ENCODE results near the gene TOP3A. TPM values are rescaled to one million over a fixed set of nuclear protein-coding genes. Genes with fewer than 3 reads are reported as not detected.

The TOP3A gene
- total RNA-seq, 1 donor from 2014 or later, result 38.6 TPM

DNA sequence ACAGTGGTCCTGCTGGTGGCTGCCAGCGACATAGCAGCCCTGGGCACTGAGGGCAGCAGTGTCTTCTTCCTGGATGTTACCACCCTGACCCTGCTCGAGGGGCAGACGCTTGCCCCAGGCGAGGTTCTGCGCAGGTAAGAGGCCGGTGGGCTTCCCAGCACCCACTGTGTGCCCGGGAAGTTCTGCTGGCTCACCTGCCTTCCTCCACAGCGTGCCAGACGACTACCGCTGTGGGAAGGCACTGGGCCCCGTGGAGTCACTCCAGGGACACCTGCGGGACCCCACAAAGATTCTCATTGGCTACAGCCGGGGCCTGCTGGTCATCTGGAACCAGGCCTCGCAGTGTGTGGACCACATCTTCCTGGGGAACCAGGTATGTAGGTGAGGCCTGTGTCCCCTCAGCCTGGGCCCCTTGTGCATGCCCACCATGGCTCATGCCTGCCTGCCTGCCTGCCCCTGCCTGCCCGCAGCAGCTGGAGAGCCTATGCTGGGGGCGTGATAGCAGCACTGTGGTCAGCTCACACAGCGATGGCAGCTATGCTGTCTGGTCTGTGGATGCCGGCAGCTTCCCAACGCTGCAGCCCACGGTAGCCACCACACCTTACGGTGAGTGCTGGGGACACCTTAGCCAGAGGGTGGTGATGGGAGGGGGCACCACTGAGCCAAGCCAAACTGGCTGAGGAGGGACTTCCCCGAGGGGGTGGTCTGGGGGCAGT, 80.8 kb downstream of the TOP3A start:
- no peak for DNase-seq (ENCODE audit: extremely low read depth, low read depth, low spot score)

GRCh38 chr17:18231164-18231563, 83.6 kb downstream of the TOP3A start:
- DNase-seq (ENCODE audit: extremely low read depth, low read depth, low spot score), result no peak

DNA sequence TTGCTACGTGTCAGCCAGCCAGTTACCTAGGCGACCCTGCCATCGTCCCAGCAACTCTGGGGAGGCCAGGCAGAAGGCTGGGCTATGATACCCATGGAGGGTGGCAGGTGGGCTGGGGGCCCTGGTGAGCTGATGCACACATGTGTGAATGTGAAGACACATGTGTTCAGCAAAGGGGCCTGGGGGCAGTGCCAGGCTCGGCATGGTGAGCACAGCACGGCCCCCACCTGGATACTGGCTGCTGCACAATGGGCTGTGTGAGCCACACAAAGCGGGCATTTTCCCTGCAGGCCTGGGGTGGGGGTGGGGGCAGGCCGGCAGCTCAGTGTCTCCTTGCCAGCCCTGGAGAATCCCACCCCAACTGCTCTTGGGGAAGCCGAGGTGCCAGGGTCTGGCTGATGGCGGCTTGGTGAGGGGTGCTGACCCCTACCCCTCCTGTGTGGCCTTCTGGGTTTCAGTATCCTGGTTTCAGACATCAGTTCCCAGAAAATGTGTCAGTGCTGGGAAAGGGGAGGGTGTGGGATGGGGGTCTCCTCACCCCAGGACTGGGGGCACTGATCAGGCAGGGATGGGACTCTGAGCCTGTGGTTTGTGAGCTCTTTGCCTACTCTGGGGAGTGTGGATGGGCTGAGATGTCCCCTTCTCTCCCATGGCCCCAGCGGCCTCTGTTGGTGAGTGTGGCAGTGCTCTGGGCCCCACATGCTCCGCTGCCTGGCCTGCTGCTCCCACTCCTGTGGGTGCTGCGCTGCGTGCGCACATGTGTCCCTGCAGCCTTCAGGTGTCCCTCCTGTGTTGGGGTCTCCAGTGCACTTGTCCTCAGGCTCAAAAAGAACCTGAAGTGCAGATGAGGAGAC, 84.3 kb downstream of the TOP3A start:
- no peak for DNase-seq (ENCODE audit: extremely low read depth, low read depth, low spot score)

DNA sequence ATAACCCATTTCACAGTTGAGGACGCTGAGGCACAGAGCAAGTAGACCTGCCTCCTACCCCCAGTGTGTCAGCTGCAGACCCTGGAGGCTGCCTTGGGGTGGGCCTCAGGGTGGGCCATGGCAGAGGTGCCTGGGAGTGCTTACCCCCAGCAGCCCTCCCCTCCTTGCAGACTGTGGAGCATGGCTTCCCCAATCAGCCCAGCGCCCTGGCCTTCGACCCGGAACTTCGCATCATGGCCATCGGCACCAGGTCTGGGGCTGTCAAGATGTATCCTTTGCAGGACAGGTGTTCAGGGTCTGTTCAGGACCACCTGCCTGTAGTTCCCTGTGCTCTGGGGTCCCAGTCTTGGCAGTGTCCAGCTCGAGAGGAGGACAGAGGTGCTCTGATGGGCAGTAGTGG, 85.0 kb downstream of the TOP3A start:
- no peak for DNase-seq (ENCODE audit: extremely low read depth, low read depth, low spot score)

GRCh38 chr17:18229254-18229653, 85.5 kb downstream of the TOP3A start:
- no peak for DNase-seq (ENCODE audit: extremely low read depth, low read depth, low spot score)

DNA sequence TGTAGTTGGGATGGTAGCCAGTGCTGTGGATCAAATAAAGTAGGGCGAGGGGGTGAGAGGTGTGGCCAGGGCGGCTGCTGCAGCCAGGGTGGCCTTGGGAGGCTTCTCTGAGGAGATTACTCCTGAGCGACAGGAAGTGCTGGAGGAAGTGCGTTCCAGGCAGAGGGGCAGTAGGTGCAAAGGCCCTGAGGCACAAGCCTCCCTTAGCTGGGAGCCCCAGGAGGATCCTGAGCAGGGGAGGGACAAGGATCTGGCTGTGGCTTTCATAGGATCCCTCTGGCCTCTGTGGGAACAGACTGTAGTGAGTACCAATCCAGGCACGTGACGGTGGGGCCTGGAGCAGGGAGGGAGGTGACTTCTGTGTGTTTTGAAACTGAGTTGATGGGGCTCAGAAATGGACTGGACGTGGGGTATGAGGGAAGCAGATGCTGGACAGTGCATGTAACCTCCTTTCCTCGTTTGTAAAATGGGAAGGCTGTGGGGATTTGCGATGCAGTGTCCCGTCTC, 86.6 kb downstream of the TOP3A start:
- DNase-seq (ENCODE audit: extremely low read depth, low read depth, low spot score), result no peak

DNA sequence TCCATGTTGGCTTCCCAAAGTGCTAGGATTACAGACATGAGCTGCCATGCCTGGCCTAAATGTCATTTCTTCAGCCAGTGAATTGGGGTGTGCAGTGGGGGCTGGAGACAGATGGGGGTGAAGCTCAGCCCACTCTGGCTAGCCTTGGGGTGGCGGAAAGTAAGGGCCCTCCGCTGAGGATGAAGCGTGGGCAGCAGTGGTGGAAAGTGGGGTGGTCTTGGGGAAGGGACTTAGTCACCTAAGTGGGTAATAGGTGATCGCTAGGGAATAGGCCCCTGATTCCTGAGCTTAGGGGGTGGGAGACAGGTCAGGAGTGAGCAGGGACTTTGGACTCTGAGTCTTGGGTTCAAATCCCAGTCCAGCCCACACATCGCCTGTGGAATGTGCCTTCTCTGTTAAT, 87.2 kb downstream of the TOP3A start:
- DNase-seq (ENCODE audit: extremely low read depth, low read depth, low spot score), result no peak

DNA sequence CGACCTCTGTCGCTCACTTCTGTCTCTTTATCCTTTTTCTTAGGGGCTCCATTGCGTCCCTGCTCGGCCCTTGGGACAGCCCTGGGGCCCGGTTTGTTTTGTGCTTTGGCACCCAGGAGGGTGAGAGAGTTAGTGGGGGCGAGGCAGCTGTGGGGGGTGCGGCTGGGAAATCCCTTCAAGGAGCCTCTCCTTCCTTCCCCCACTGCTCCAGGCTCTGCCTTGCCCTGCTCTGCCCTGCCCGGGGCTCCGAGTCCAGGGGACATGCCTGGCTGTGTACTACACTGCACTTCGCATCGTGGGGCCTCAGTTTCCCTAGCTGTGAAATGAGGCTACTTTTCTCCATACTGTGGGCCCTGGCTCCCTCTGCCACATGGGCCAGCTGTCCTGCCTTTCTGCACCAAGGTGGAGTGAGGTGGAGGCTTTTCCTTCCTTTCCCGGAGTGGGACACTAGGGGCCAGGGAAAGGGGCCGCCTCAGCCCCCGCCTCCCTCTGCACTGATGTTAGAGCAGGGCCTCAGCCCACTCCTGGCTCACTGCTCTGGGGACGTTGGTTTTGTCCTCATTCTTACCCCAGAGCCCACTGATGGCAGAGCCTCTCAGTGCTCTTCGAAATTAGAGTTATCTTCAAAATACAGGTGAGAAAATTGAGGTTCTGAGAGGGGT, 88.4 kb downstream of the TOP3A start:
- no peak for DNase-seq (ENCODE audit: extremely low read depth, low read depth, low spot score)

DNA sequence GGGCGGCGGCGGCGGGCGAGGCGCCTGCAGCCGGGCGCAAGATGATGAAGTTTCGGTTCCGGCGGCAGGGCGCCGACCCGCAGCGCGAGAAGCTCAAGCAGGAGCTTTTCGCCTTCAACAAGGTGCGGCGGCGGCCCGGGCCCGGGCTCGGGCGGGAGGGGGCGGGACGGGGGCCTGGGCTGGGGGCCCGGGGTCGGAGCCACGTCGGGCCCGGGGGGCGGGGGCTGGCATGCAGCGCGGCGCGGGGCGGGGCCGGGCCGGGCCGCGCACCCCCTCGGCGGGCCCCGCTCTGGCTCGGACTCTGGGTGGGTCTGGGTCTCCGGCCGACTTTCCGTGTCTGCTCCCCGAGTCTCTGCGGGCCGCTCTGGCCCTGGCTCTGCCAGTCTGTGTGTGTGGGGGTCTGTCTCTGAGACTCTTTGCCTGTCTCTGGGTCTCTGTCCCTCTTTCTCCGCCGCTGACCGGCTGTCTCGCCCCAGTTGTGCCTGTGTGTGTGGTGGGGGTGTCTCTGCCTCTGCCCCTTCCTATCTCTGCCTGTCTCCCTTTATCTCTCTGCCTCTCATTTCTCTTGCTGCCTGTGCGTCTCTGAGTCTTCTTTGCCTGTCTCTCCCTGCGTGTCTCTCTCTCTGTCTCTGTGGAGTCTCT, 89.0 kb downstream of the TOP3A start:
- no peak for DNase-seq (ENCODE audit: extremely low read depth, low read depth, low spot score)

DNA sequence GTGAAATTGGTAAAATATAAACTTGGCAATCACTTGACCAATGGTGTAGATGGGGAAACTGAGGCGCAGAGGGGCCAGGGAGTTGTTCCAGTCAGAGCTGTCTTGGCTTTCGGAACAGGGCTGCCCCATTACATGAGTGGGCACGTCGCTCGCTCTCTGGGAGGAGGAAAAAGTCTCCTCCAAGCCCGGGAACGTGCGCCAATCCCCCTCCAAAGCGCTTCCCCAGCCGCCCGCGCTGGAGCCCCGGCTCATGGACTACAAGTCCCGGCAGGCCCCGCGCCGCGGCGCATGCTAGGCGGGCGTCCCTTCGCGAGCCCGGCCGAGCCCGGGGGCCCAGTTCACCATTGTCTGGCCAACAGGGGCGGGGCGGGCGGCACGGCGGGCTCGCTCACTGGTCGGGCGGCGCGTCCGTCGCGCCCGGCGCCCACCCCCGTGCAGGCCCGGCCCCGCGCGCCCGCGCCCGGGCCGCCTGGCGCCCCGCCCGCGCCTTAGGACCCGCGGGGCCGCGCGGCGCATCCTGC, 89.6 kb downstream of the TOP3A start, which contains the start of gene LLGL1:
Gene LLGL1, plus strand, starts transcription at position 515 of the 521 bp plus-strand sequence. CDS start 48 bp downstream, outside the sequence.
- DNase-seq (ENCODE audit: extremely low read depth, low read depth, low spot score), result no peak

- DNase-seq (ENCODE audit: extremely low read depth, low read depth, low spot score), result no peak
Observed at GRCh38 chr17:18224387-18225120, 90.2 kb downstream of the TOP3A start.

DNA sequence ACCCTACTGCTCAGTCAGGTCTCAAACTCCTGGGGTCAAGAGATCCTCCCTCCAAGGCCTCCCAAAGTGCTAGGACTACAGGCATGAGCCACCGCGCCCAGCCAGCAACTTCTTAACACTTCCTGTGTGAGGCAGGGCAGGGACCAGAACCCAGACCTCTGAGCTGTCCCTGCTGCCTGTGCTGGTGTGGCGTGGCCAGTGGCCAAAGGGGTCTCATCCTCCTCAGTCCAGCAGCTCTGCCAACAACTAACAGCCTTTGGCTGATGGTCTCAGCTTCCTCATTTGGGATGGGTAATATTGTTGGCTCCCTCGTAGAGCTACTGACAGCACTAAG, 90.8 kb downstream of the TOP3A start:
- no peak for DNase-seq (ENCODE audit: extremely low read depth, low read depth, low spot score)

Other genes starting within 250 kb of the TOP3A start
- gene DRG2, start 227.0 kb downstream of the TOP3A start, total RNA-seq, result 50.1 and 57.6 TPM in 2 replicates
- 0.18 and 0.92 TPM in 2 replicates for gene MYO15A, start 206.2 kb downstream of the TOP3A start, total RNA-seq
- gene ALKBH5, start 131.2 kb downstream of the TOP3A start, total RNA-seq, result 90.4 and 92.3 TPM in 2 replicates
- gene LLGL1, start 89.4 kb downstream of the TOP3A start, total RNA-seq, result 45.7 and 47.3 TPM in 2 replicates
- 358 and 394 TPM in 2 replicates for gene FLII, start 56.3 kb downstream of the TOP3A start, total RNA-seq
- gene MIEF2, start 54.3 kb downstream of the TOP3A start, total RNA-seq, result 9.1 and 11.7 TPM in 2 replicates
- gene SMCR8, start 299 bp upstream of the TOP3A start, total RNA-seq, result 18.2 and 21.9 TPM in 2 replicates
- 6.9 and 8.6 TPM in 2 replicates for gene SHMT1, start 48.6 kb upstream of the TOP3A start, total RNA-seq
- gene EVPLL, start 62.8 kb upstream of the TOP3A start, total RNA-seq, result not detected in 2 replicates
- gene LGALS9C, start 161.8 kb upstream of the TOP3A start, total RNA-seq, result not detected in 2 replicates